TTC549 (cell line): ENCODE results near the gene TMEM150B.

Experiments used
- FAIRE-seq: peaks from 2 replicates; lab custom pipeline; 2012; peaks lifted over from hg19 to GRCh38; lab: Jason Lieb, UNC

Gene TMEM150B

DNA sequence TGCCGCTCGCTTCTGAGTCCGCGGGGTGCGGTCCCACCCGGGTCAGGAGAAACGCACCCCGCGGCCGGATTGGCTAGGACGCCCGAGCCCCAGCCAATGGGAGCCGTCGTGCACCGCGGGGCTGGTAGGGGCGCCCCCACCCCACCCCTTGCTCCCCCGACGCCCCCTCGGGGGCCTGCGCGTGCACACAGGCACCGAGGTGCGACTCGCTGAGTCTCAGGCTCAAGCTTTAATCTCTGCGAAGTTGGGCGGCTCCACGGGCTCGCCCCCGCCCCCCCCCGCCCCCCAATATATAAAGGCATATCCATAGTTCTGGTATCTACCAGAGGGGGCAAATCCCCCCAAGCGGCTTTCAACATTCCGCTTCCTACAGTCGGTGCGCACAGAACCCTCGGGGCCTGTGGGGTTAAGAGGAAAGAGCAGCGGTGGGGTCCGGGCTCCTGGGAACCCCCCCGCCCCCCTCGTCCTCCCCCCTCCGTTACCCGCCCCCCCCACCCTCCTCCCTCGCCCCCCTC, 29.6 kb upstream of the TMEM150B start, which contains the start of gene COX6B2:
COX6B2 (minus strand) TSS at position 22 of the 515 bp plus-strand sequence. CDS start 198 bp downstream, outside the sequence.
- FAIRE-seq = no peak

DNA sequence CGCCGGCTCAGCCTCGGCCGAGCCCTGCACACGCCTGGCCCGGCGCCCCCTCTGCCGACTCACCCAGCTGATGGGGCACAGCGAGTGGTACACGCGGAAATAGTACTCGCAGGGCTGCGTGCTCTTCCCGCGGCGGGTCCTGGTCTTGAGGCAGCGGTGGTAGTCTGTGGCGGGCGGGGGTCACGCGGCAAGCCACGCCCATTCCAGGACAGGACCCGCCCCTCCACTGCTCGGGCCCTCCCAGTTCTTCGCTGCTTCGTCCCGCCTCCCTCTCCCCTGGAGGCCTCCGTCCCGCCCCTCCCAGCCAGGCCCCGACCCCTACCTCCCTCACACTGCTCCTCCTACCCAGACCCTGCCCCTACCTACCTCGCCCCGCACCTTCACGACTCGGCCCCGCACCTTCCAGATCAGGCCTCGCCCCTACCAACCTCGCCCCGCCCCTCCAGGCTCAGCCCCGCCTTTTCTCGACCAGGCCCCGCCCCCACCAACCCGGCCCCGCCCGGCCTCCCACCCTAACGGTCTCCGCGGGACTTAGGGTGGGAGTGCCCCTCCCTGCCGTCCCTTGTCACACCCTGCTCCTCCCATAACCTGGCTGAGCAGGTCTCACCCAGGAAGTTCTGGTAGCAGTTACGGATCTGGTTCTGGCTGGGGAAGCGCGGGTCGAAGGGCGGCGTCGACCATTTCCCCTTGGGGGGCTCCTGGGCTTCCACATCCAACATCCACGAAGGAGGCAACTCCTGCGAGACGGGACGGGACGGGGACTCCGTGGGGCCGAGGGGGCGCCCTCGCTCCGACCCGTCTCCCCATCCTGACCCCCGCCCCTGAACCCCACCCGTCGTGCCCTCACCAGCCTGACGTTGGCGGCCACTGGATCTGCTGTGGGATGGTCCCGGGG, 28.9 kb upstream of the TMEM150B start:
- no peak for FAIRE-seq

- no peak for FAIRE-seq
These were observed 28.2 kb upstream of the TMEM150B start for GRCh38 chr19:55353356-55353802.

- FAIRE-seq = no peak
These were observed 27.5 kb upstream of the TMEM150B start for GRCh38 chr19:55352549-55353145.

DNA sequence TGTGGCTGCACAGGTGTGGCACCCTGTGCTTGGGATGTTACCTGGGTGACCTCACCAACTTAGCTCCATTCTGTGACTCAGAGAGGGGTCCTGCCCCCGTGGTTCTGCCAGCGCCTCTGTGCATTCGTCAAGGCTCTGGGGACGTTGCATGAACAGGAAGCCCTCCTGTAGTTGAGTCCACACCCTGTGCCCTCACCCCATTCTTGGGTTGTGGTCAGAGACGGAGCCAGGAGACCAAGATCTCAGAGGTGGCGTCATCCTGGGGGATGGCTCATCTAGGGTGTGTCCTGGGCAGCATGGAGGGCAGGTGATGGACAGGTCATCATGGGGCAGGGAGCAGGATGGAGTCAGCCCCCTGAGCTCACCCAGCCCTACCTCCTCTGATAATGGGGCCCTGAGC, 26.9 kb upstream of the TMEM150B start:
- no peak for FAIRE-seq

DNA sequence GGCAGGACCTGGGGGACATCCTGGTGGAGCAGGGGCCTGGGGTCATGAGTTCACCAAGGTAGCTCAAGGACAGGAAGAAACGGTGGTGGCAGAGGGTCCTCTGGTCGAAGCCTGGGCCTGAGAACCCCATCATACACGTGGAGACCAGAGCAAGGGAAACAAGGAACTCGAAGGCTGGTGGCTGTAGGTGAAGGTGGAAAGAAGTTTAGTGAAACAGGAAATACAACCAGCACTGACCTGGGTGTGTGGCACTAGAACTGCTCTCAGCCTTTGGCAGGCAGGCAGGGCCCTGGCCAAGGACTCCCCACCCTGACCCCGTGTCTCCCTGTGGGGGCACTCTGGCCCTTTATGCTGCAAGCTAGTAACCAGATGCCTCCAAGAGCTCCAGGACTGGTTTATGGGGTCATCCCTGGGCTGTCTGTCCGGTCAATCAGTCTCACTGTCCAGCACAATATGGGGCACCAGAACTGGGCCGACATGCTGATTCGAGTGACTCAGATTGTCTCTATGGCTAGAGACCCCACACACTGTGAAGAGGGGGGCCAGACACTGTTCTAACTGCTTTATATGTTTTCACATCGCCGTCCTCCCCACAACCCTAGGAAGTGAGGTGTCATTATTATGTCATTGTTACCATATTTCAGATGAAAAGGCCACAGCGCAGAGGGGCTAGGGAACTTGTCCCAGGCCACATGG, 25.6 kb upstream of the TMEM150B start:
- FAIRE-seq = no peak

DNA sequence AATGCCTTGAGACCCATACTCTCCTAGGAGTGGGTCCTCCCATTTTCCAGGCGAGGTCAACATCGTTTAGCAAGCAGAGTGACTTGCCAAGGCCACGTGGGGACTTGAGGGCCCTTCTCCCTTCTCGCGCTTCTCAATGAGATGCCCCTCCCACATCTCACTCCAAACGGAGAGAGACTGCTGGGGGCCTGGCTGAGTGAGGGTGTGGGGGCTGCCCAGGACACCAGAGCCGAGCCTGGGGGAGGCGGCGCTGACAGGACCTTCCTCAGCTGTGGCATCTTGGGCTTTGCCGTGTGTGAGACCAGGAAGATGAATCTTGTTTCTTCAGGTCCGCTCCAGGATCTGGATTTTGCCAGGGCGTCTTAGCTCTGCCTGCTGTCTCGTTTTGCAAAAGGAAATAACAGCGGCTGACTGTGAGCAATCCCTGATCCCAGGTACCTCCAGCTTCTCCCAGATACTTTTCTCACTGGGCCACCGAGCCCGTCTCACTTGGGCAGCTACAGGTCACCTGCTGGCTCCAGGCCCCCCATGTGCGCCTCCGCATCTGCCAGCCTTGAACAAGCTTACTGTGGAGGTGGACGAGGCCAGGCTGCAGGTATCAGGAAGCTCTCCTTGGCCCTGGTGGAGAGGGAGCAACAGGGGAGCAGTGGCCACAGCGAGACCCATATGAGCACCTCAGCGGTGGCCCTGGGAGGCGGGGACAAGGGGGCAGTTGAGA, 23.3 kb upstream of the TMEM150B start:
- FAIRE-seq = no peak

DNA sequence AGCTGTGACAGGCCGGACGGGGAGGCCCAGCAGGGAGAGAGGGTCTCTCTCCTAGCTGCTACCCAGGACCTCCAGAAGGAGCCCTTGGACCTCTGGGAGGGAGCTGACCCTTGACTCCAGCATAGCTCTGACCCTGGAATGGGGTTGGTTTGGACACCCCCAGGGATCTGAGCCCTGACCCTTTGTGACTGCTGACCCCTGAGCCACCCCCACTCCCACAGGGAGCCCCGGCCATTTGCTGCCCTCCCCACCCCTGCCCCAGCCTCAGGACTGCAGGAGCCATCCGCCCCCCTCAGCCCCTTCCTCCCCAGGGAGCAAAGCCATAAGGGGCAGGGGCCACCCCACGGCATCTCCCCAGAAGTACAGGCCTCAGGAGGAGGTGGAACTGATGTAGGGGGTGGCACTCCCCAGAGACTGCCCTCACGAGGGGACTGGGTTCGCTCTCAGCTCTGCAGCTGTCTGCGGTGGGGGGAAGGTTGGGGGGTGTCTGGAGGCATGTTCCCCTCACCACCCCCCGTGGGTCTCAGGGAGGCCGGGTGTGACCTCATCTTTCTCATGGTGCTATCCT, 22.4 kb upstream of the TMEM150B start:
- no peak for FAIRE-seq

- no peak for FAIRE-seq
These were observed 21.7 kb upstream of the TMEM150B start for GRCh38 chr19:55346725-55347441.

DNA sequence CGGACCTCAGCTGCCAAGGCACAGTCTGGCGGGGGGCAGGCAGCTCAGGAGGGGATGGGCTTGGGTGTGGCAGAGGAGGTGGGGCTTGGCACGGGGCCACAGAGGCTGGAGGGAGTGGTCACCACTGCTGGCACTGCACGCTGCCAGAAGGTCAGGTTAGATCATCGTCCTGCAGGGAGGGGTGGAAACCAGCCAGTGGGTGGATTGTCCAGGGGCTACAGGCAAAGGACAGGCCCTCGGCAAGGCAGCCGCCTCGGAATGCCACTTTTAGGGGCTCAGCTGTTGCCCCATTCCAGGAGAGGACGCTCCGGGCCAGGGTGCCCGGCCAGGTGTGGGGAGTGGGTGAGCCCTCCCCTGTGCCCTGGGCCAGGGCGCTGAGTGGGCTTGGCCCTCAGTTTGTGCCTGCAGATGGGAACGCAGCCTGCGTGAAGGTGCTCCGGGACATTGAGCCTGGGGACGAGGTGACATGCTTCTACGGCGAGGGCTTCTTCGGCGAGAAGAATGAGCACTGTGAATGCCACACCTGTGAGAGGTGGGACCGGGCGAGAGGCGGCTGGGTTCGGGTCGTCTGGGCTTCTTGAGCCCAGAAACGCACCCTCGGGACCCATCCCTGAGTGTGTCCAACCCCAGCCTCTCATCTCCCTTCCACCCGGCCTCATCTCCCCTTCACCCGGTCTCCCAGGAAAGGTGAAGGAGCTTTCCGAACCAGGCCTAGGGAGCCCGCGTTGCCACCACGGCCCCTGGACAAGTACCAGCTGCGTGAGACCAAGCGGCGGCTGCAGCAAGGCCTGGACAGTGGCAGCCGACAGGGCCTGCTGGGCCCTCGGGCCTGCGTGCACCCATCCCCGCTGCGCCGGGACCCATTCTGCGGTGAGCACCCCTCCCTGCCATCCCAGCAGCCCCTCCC, 20.9 kb upstream of the TMEM150B start:
- no peak for FAIRE-seq

DNA sequence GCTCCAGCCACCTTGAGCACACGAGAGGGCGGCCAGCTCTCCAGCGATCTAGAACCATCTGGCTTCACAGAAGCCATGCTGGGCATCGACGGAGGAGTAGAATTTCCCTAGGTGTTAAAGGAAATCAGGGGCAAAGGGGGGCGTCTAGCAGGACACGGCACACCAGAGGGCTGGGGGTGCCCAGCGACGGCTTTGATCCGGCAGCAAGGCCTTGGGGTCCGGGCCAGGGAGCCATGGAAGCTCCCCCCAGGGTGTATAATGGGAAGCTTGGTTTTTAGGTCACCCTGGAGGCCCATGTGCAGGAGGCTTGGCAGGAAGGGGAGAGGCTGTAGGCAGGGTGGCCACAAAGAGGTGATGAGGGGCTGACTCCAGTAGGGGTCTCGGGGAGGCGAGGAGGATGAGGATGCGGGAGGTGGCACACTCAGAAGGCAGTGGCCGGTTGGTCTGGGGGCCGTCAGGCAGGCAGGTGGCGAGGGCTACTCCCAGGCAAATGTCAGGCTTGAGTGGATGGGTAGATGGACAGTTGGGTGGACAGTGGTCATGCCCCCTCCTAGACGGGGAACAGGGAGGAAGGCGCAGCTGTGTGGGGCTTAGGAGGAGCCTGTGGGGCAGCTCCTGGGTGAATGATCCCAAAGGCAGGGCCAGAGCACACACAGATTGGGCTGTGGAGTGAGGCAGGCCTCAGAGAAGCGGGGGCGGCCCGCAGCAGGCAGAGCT, 20.1 kb upstream of the TMEM150B start:
- no peak for FAIRE-seq

- FAIRE-seq = no peak
These were observed 19.3 kb upstream of the TMEM150B start for GRCh38 chr19:55344444-55344843.

DNA sequence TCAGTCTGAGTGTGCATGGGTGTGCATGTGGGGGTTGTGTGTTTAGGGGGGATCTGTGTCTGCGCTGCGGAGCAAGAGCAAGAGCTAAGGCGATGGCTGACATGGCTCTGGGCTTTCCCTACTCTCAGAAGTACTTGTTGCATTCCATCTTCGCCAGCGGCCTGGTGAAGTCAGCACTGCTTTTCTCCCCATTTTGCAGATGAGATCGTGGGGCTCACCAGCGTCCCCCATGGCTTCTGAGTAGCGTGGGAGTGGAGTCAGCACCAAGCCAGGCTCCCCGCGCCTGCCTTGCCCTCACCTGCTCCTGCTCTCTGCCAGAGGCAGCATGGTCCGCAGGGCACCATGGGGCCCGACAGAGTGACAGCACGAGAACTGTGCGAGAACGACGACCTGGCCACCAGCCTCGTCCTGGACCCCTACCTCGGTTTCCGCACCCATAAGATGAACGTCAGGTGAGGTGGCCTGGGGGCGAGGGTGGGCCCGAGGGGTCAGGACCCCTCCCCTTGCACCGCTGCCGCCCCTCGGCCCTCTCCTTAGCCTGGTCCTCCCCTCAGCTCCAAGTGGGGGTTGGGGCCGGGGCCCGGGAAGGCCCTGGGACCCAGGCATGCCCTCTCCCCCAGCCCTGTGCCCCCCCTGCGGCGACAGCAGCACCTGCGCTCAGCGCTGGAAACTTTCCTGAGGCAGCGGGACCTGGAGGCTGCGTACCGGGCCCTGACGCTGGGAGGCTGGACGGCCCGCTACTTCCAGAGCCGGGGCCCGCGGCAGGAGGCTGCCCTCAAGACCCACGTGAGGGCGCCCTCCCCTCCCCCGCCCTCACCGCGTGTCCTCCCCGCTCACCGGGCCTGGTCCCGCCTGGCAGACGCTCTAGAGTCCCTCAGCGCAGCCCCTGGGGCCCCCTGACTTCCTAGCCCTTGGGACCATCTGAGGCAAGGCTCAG, 16.7 kb upstream of the TMEM150B start:
- FAIRE-seq = no peak

- no peak for FAIRE-seq
These were observed 16.0 kb upstream of the TMEM150B start for GRCh38 chr19:55341171-55341588.

DNA sequence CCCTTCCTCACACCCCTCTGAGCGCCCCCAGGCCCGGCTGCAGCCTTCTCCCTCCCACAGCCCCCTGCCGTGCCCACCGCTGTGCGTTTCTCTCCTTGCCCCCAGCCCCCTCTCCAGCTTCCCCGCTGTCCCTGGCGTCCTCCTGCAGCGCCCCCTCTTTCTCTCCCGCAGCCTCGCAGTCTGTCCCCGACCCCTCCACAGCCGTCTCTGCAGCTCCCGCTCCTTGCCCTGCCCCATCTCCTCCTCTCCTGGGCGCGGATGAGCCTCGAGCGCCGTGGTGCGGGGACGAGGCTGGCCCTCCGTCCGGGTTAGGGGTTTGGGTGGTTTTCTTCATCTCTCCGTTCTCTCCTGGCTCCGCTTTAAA, 15.6 kb upstream of the TMEM150B start:
- FAIRE-seq = no peak

- no peak for FAIRE-seq
These were observed 15.0 kb upstream of the TMEM150B start for GRCh38 chr19:55339889-55340783.
